K562 (cell line): Measurements from ENCODE around the gene SMC5. TPM values are rescaled to one million over a fixed set of nuclear protein-coding genes. Genes with fewer than 3 reads are reported as not detected.

ENCODE experiments used
- ATAC-seq: fragments of 200-7000 bp; cut with Tn5 transposase; 3 replicates; pipeline ENCODE4 v1.9.1; 2020; ENCODE audit warnings: moderate library complexity
- BruUV-seq: library from RNA; stranded (reverse); fragments of 400-500 nt; replicated peaks from 2 replicates; lab custom pipeline; 2021; lab: Mats Ljungman, UMichigan
- CTCF ChIA-PET: fragments of 300-600 bp; formaldehyde crosslinking; extraction: SDS; loops from one replicate; lab custom pipeline; 2021; ENCODE audit warnings: low intra/inter-chr PET ratio; lab: Yijun Ruan, JAX
- POLR2A ChIA-PET: fragments of 300-600, 350-650 bp; sonication (Branson Sonifier 250); formaldehyde crosslinking; extraction: SDS; loops from one replicate; lab custom pipeline; 2021; ENCODE audit warnings: antibody characterized with exemption, inconsistent platforms; lab: Yijun Ruan, JAX
- DNase-seq, 4 experiments: peaks; one replicate each; pipeline versions ENCODE4 v3.0.0 to v3.0.0-alpha.2; 2011 to 2018; ENCODE audit warnings: low spot score in 3 of 4, mixed read lengths in 3 of 4; ENCODE audit errors: extremely low read depth in 1 of 4
- FAIRE-seq: peaks from 2 replicates; lab custom pipeline; 2011; peaks lifted over from hg19 to GRCh38; lab: Jason Lieb, UNC
- H2AFZ ChIP-seq: 2 replicates; pipeline ENCODE4 v1.6.0; 2011; ENCODE audit warnings: low read depth, low read length, control low read depth, inconsistent platforms
- H3K27ac ChIP-seq: fragments of 200-600 bp; 3 replicates; pipeline ENCODE4 v1.8.0; 2011; ENCODE audit warnings: low read depth, mild to moderate bottlenecking, control low read depth, inconsistent platforms, low read length, moderate library complexity, mixed read lengths; ENCODE audit errors: extremely low read depth
- H3K27me3 ChIP-seq, 2 experiments: fragments of 300-600 bp in 1 of 2; 2 replicates in 1 of 2; 3 replicates in 1 of 2; pipeline versions ENCODE4 v1.6.0 to v1.8.0; 2011; ENCODE audit warnings: inconsistent platforms in 2 of 2, low read length in 2 of 2, mild to moderate bottlenecking in 1 of 2, mixed read lengths in 1 of 2, moderate library complexity in 1 of 2; ENCODE audit not compliant: control insufficient read depth in 2 of 2, insufficient read depth in 2 of 2
- H3K36me3 ChIP-seq: fragments of 300-600 bp; 3 replicates; pipeline ENCODE4 v1.8.0; 2011; ENCODE audit warnings: mild to moderate bottlenecking, low read length, inconsistent platforms; ENCODE audit not compliant: control insufficient read depth, insufficient read depth
- H3K4me1 ChIP-seq, 2 experiments: fragments of 200-600 bp in 1 of 2; replicated peaks in 1 of 2; 2 replicates in 1 of 2; 3 replicates in 1 of 2; pipeline versions ENCODE4 v1.5.1 to v1.8.0; 2011; ENCODE audit warnings: inconsistent platforms in 2 of 2, low read length in 2 of 2, mild to moderate bottlenecking in 1 of 2, mixed read lengths in 1 of 2, moderate library complexity in 1 of 2; ENCODE audit not compliant: control insufficient read depth in 2 of 2, insufficient read depth in 2 of 2
- H3K4me2 ChIP-seq: 2 replicates; pipeline ENCODE4 v1.6.1; 2011; ENCODE audit warnings: low read length, control low read depth, inconsistent platforms, mixed read lengths; ENCODE audit not compliant: insufficient read depth
- H3K4me3 ChIP-seq: fragments of 200-600 bp; sonication (generic), shearing (Covaris generic); 2 replicates; pipeline ENCODE4 v1.5.1; 2016; ENCODE audit warnings: control low read depth, inconsistent platforms
- H3K79me2 ChIP-seq: fragments of 200-600 bp; 3 replicates; pipeline ENCODE4 v1.8.0; 2011; ENCODE audit warnings: low read length, inconsistent platforms; ENCODE audit not compliant: control insufficient read depth, insufficient read depth
- H3K9ac ChIP-seq, 2 experiments: 2 replicates each; pipeline versions ENCODE4 v1.6.0 to v1.6.1; 2011; ENCODE audit warnings: low read depth in 2 of 2, low read length in 2 of 2, control low read depth in 1 of 2, inconsistent platforms in 1 of 2, mild to moderate bottlenecking in 1 of 2, mixed read lengths in 1 of 2; ENCODE audit not compliant: insufficient read depth in 1 of 2
- H3K9me1 ChIP-seq: one replicate; pipeline ENCODE4 v1.6.0; 2011; ENCODE audit warnings: inconsistent platforms, mild to moderate bottlenecking, low read length, moderate library complexity; ENCODE audit not compliant: control insufficient read depth, insufficient read depth
- H3K9me3 ChIP-seq: replicated peaks from 2 replicates; pipeline ENCODE4 v1.5.1; 2011; ENCODE audit warnings: low read depth, low read length, inconsistent platforms; ENCODE audit not compliant: control insufficient read depth, insufficient read depth
- H4K20me1 ChIP-seq: replicated peaks from 2 replicates; pipeline ENCODE4 v1.6.1; 2011; ENCODE audit warnings: low read length, inconsistent platforms, mixed read lengths; ENCODE audit not compliant: control insufficient read depth, insufficient read depth
- CHAMP1 ChIP-seq: fragments of 450-650 bp; IDR thresholded peaks from 2 replicates; pipeline ENCODE4 v1.6.1; 2016; ENCODE audit warnings: mild to moderate bottlenecking
- ELF4 ChIP-seq: fragments of 450-650 bp; formaldehyde crosslinking; IDR thresholded peaks from 2 replicates; pipeline ENCODE4 v1.4.0; 2022; ENCODE audit warnings: missing genetic modification characterization
- EZH2 ChIP-seq: IDR thresholded peaks from 2 replicates; pipeline ENCODE4 v1.6.1; 2012; ENCODE audit warnings: low read depth, mild to moderate bottlenecking, inconsistent platforms, low read length, borderline replicate concordance
- KAT8 ChIP-seq: fragments of 450-650 bp; IDR thresholded peaks from 2 replicates; pipeline ENCODE4 v1.6.1; 2016; ENCODE audit warnings: low read depth, mild to moderate bottlenecking
- KDM5B ChIP-seq: fragments of 200-600 bp; sonication (generic); IDR thresholded peaks from 2 replicates; pipeline ENCODE4 v1.6.1; 2012; ENCODE audit warnings: low read depth, mild to moderate bottlenecking, moderate library complexity, low read length, control low read depth, inconsistent platforms; ENCODE audit not compliant: insufficient replicate concordance
- SIN3A ChIP-seq, 2 experiments: fragments of 150-350 bp in 1 of 2; IDR thresholded peaks; 2 replicates each; pipeline ENCODE4 v1.6.1; 2011 to 2016; ENCODE audit warnings: borderline replicate concordance in 2 of 2, low read depth in 2 of 2, low read length in 2 of 2, mild to moderate bottlenecking in 2 of 2, moderate library complexity in 2 of 2; ENCODE audit not compliant: control insufficient read depth in 1 of 2
- SMAD1 ChIP-seq: fragments of 150-350 bp; IDR thresholded peaks from 2 replicates; pipeline ENCODE4 v1.6.1; 2014; ENCODE audit warnings: low read length, low read depth; ENCODE audit not compliant: partially characterized antibody
- SMARCE1 ChIP-seq: fragments of 450-650 bp; IDR thresholded peaks from 2 replicates; pipeline ENCODE4 v1.7.1; 2016; ENCODE audit warnings: mild to moderate bottlenecking
- SMC3 ChIP-seq: conservative IDR thresholded peaks from 2 replicates; pipeline ENCODE4 v1.6.1; 2011; ENCODE audit warnings: low read depth, low read length, improper control_type of control experiment; ENCODE audit not compliant: insufficient read depth
- ZC3H4 ChIP-seq: sonication (generic); formaldehyde crosslinking; IDR thresholded peaks from 2 replicates; pipeline ENCODE4 v1.9.0; 2021; ENCODE audit warnings: missing genetic modification reagents, borderline replicate concordance
- ZNF224 ChIP-seq: sonication (generic); formaldehyde crosslinking; IDR thresholded peaks from 2 replicates; pipeline ENCODE4 v1.8.0; 2022; ENCODE audit warnings: mild to moderate bottlenecking, missing genetic modification reagents
- ZNF655 ChIP-seq: fragments of 250-450 bp; sonication (Bioruptor Pico); IDR thresholded peaks from 2 replicates; pipeline ENCODE4 v1.5.0; 2021
- WGBS: fragments of 100-300 bp; shearing (Covaris generic); methylation state at CpG from one replicate; pipeline ENCODE4 v1.1.6; 2016; ENCODE audit warnings: low coverage, mixed read lengths; ENCODE audit not compliant: insufficient coverage; ENCODE audit errors: missing lambda C conversion rate; 5-methylcytosine and 5-hydroxymethylcytosine counted together
- in situ Hi-C: fragments of 300-500 bp; cut with MboI; formaldehyde crosslinking; loops from 4 replicates; pipeline ENCODE4 v1.15.0; 2018; ENCODE audit warnings: inconsistent platforms, mixed read lengths
- intact Hi-C: fragments of 100-400 bp; cut with micrococcal nuclease; formaldehyde crosslinking; loops from 2 replicates; pipeline ENCODE4 v1.14.2; 2022
- polyA plus RNA-seq, 8 experiments: library from polyadenylated mRNA; depleted of rRNA in 4 of 8; stranded (reverse) in 5 of 8; unstranded in 3 of 8; fragments of >200 nt; fragmentation: Nextera tagmentation in 2 of 8; fragmentation: Illumina TruSeq in 1 of 8; extraction: Ambion mirVana in 2 of 8; extraction: Trizol in 1 of 8; gene quantifications; 2 replicates each; pipeline versions ENCODE4 v1.2.1 to v1.2.3, GENCODE V29; 2011 to 2014; ENCODE audit warnings: inconsistent platforms in 1 of 8, missing spikeins in 1 of 8
- total RNA-seq, 7 experiments: library from RNA; depleted of rRNA in 6 of 7; stranded (reverse); fragments of >200 nt in 6 of 7; fragmentation: Illumina TruSeq in 2 of 7; extraction: Trizol in 2 of 7; gene quantifications; 2 replicates each; pipeline versions ENCODE4 v1.2.1 to v1.2.3, GENCODE V29; 2011 to 2021; ENCODE audit warnings: low replicate concordance in 1 of 7
- TF ChIP-seq, protein P1 (sequence below), 2 experiments: fragments of 150-350 bp in 1 of 2; IDR thresholded peaks; 2 replicates each; pipeline ENCODE4 v1.6.1; 2012 to 2016; ENCODE audit warnings: low read depth in 2 of 2, low read length in 2 of 2, mild to moderate bottlenecking in 1 of 2, moderate library complexity in 1 of 2
- TF ChIP-seq, protein P2 (sequence below): fragments of 450-650 bp; formaldehyde crosslinking; IDR thresholded peaks from 2 replicates; pipeline ENCODE4 v1.4.0; 2020; ENCODE audit warnings: mild to moderate bottlenecking, moderate library complexity

Gene SMC5
- total and polyA plus RNA-seq, 9 of the 15 experiments (the other 6 are each of a cell fraction or from before 2014, with no cell fraction given), result 3.5 to 43.2 (median 21.4) TPM

DNA sequence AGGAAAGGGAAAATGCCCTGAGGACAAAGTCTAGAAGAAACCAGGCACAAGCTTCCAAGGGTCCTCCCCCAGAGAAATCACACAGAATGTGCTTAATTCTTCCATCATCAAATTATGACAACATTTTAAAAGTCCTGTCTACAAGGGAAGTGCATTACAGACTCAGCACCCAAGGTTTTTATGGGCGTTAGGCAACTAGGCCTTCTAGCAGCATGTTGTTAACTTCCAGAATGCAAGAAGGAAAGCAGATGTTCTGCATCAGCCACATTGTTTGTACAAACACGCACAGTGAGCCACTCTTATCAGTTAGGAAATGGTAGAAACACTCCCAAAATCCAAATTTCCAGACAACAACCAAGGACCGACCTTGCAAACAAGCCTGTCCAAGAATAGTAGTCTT lies 26.5 kb downstream of the SMC5 start:
- no peaks in the 10 kb centered on the region for H3K79me2 ChIP-seq
- no peaks in the 10 kb centered on the region for H3K27me3 ChIP-seq
- POLR2A ChIA-PET, result no interaction called here
- intact Hi-C loops (no loop called here), in situ Hi-C loops (no loop called here)
- no peak overlapping the region for H3K27ac ChIP-seq
- no peak overlapping the region for H3K9ac ChIP-seq
- no peak overlapping the region for H3K4me2 ChIP-seq
- no peak for TF ChIP-seq SMC3
- no peak for TF ChIP-seq ZNF224 (CRISPR knock-in tag)
- no peak for TF ChIP-seq SMAD1
- TF ChIP-seq KAT8, result no peak
- no peak for TF ChIP-seq KDM5B
- TF ChIP-seq SMARCE1, result no peak
- TF ChIP-seq ELF4 (CRISPR knock-in tag), result no peak
- TF ChIP-seq CHAMP1, result no peak
- no peak for TF ChIP-seq SIN3A (IDR thresholded peaks at IDR 0.05; ENCODE audit: borderline replicate concordance in 2 of 2, control insufficient read depth in 1 of 2, low read depth in 2 of 2, low read length in 2 of 2)
- TF ChIP-seq, protein P1, sequence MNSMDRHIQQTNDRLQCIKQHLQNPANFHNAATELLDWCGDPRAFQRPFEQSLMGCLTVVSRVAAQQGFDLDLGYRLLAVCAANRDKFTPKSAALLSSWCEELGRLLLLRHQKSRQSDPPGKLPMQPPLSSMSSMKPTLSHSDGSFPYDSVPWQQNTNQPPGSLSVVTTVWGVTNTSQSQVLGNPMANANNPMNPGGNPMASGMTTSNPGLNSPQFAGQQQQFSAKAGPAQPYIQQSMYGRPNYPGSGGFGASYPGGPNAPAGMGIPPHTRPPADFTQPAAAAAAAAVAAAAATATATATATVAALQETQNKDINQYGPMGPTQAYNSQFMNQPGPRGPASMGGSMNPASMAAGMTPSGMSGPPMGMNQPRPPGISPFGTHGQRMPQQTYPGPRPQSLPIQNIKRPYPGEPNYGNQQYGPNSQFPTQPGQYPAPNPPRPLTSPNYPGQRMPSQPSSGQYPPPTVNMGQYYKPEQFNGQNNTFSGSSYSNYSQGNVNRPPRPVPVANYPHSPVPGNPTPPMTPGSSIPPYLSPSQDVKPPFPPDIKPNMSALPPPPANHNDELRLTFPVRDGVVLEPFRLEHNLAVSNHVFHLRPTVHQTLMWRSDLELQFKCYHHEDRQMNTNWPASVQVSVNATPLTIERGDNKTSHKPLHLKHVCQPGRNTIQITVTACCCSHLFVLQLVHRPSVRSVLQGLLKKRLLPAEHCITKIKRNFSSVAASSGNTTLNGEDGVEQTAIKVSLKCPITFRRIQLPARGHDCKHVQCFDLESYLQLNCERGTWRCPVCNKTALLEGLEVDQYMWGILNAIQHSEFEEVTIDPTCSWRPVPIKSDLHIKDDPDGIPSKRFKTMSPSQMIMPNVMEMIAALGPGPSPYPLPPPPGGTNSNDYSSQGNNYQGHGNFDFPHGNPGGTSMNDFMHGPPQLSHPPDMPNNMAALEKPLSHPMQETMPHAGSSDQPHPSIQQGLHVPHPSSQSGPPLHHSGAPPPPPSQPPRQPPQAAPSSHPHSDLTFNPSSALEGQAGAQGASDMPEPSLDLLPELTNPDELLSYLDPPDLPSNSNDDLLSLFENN (IDR thresholded peaks at IDR 0.05; ENCODE audit: low read depth in 2 of 2, low read length in 2 of 2), result no peak
- TF ChIP-seq ZNF655 (CRISPR knock-in tag), result no peak
- TF ChIP-seq, protein P2, sequence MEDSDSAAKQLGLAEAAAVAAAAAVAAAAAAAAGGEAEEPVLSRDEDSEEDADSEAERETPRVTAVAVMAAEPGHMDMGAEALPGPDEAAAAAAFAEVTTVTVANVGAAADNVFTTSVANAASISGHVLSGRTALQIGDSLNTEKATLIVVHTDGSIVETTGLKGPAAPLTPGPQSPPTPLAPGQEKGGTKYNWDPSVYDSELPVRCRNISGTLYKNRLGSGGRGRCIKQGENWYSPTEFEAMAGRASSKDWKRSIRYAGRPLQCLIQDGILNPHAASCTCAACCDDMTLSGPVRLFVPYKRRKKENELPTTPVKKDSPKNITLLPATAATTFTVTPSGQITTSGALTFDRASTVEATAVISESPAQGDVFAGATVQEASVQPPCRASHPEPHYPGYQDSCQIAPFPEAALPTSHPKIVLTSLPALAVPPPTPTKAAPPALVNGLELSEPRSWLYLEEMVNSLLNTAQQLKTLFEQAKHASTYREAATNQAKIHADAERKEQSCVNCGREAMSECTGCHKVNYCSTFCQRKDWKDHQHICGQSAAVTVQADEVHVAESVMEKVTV (CRISPR knock-in tag), result no peak
- TF ChIP-seq EZH2, result no peak
- no peak for TF ChIP-seq ZC3H4
- H3K36me3 ChIP-seq, result peaks cover 77% of the 10 kb centered on the region
- no TSS peak for BruUV-seq
- WGBS, result 67% methylated on average over 2 of the region's 3 CpGs
- CTCF ChIA-PET, result no interaction called here
- FAIRE-seq, result no peak
- H4K20me1 ChIP-seq, result no peaks in the 10 kb centered on the region
- DNase-seq, result no peak
- no peaks in the 10 kb centered on the region for H3K9me1 ChIP-seq
- ATAC-seq, result no peak
- no peaks in the 10 kb centered on the region for H3K9me3 ChIP-seq
- no peaks in the 10 kb centered on the region for H3K4me1 ChIP-seq
- H2AFZ ChIP-seq, result no peak overlapping the region
- H3K4me3 ChIP-seq, result no peak overlapping the region
